ENCODE measurements around the gene C16orf74.
A peak's percentile ranks its signal among the peaks of the same experiment; 100 is the strongest.

The C16orf74 gene

GRCh38 chr16:85690469-85691064 is 60.3 kb downstream of the C16orf74 start:
- no peak for TF ChIP-seq EZH2phosphoT487 (conservative IDR thresholded peaks at IDR 0.05; ENCODE audit: low read length)
- no peak for TF ChIP-seq CTCF (IDR thresholded peaks at IDR 0.05; ENCODE audit: insufficient read depth, low read length, poor library complexity, severe bottlenecking)
- no peak overlapping the region for H3K4me3 ChIP-seq (ENCODE audit: insufficient read depth, low read length, poor library complexity, severe bottlenecking)
- H3F3A ChIP-seq (ENCODE audit: insufficient read depth): peaks cover 27% of the 10 kb centered on the region
- no peaks in the 10 kb centered on the region for H4K20me1 ChIP-seq (ENCODE audit: low read depth, low read length)
- H3K36me3 ChIP-seq (ENCODE audit: low read length): no peaks in the 10 kb centered on the region
- H2AFZ ChIP-seq (ENCODE audit: low read depth, low read length, severe bottlenecking): no peak overlapping the region
- no peaks in the 10 kb centered on the region for H3K9me3 ChIP-seq (ENCODE audit: insufficient read depth, low read length)
- H3K79me2 ChIP-seq (ENCODE audit: insufficient read depth, low read length): peaks cover 25% of the 10 kb centered on the region
- H3K27me3 ChIP-seq (ENCODE audit: low read length): no peaks in the 10 kb centered on the region
- no peak overlapping the region for H3K4me2 ChIP-seq (ENCODE audit: low read depth, low read length, poor library complexity, severe bottlenecking)
- H3K9me2 ChIP-seq (replicated peaks; ENCODE audit: insufficient read depth, low read length): no peaks in the 10 kb centered on the region
- no peak overlapping the region for H3K27ac ChIP-seq (ENCODE audit: low read depth, low read length)
- no peak overlapping the region for H3K9ac ChIP-seq (ENCODE audit: low read length)

- TF ChIP-seq EZH2phosphoT487 (conservative IDR thresholded peaks at IDR 0.05; ENCODE audit: low read length) (no peak), CTCF (IDR thresholded peaks at IDR 0.05; ENCODE audit: insufficient read depth, low read length, poor library complexity, severe bottlenecking) (no peak)
- Histone ChIP-seq H3K4me2 (ENCODE audit: low read depth, low read length, poor library complexity, severe bottlenecking) (no peak overlapping the region), H4K20me1 (ENCODE audit: low read depth, low read length) (no peaks in the 10 kb centered on the region), H3K36me3 (ENCODE audit: low read length) (no peaks in the 10 kb centered on the region), H2AFZ (ENCODE audit: low read depth, low read length, severe bottlenecking) (no peak overlapping the region), H3K9me3 (ENCODE audit: insufficient read depth, low read length) (no peaks in the 10 kb centered on the region), H3K9me2 (replicated peaks; ENCODE audit: insufficient read depth, low read length) (no peaks in the 10 kb centered on the region), H3K27ac (ENCODE audit: low read depth, low read length) (no peak overlapping the region), H3K9ac (ENCODE audit: low read length) (no peak overlapping the region), H3F3A (ENCODE audit: insufficient read depth) (peaks cover 32% of the 10 kb centered on the region), H3K27me3 (ENCODE audit: low read length) (no peaks in the 10 kb centered on the region), H3K4me3 (ENCODE audit: insufficient read depth, low read length, poor library complexity, severe bottlenecking) (no peak overlapping the region), H3K79me2 (ENCODE audit: insufficient read depth, low read length) (peaks cover 30% of the 10 kb centered on the region)
Observed at GRCh38 chr16:85689950-85690320, 61.0 kb downstream of the C16orf74 start.

GRCh38 chr16:85689285-85689949 is 61.5 kb downstream of the C16orf74 start:
- TF ChIP-seq CTCF (IDR thresholded peaks at IDR 0.05; ENCODE audit: insufficient read depth, low read length, poor library complexity, severe bottlenecking): no peak
- no peak for TF ChIP-seq EZH2phosphoT487 (conservative IDR thresholded peaks at IDR 0.05; ENCODE audit: low read length)
- H3K79me2 ChIP-seq (ENCODE audit: insufficient read depth, low read length): peaks cover 35% of the 10 kb centered on the region
- H3K27ac ChIP-seq (ENCODE audit: low read depth, low read length): no peak overlapping the region
- H4K20me1 ChIP-seq (ENCODE audit: low read depth, low read length): no peaks in the 10 kb centered on the region
- no peaks in the 10 kb centered on the region for H3K27me3 ChIP-seq (ENCODE audit: low read length)
- H3K9me3 ChIP-seq (ENCODE audit: insufficient read depth, low read length): no peaks in the 10 kb centered on the region
- peak overlapping the region; percentile 57 for H3K4me3 ChIP-seq (ENCODE audit: insufficient read depth, low read length, poor library complexity, severe bottlenecking)
- peak overlapping the region; percentile 80 for H2AFZ ChIP-seq (ENCODE audit: low read depth, low read length, severe bottlenecking)
- H3K9ac ChIP-seq (ENCODE audit: low read length): peak overlapping the region; percentile 40
- no peaks in the 10 kb centered on the region for H3K36me3 ChIP-seq (ENCODE audit: low read length)
- peaks cover 32% of the 10 kb centered on the region for H3F3A ChIP-seq (ENCODE audit: insufficient read depth)
- peak overlapping the region; percentile 74 for H3K4me2 ChIP-seq (ENCODE audit: low read depth, low read length, poor library complexity, severe bottlenecking)
- no peaks in the 10 kb centered on the region for H3K9me2 ChIP-seq (replicated peaks; ENCODE audit: insufficient read depth, low read length)

Measured in SU-DHL-6 (cell line).